Measurements from ENCODE around the gene CXADR.

CXADR gene

GRCh38 chr21:17575076-17575475 lies 62.2 kb downstream of the CXADR start:
- Histone ChIP-seq H3K27me3 (ENCODE audit: insufficient read depth, low read length, poor library complexity) (no peaks in the 10 kb centered on the region), H3K79me2 (ENCODE audit: insufficient read depth, low read length) (no peaks in the 10 kb centered on the region), H4K20me1 (ENCODE audit: insufficient read depth, low read length) (no peaks in the 10 kb centered on the region), H3K36me3 (ENCODE audit: insufficient read depth, low read length) (no peaks in the 10 kb centered on the region), H3K4me1 (ENCODE audit: insufficient read depth, low read length) (no peaks in the 10 kb centered on the region), H3K4me3 (ENCODE audit: low read depth in 1 of 2, low read length in 2 of 2) (no peak overlapping the region), H3K9ac (ENCODE audit: low read depth, low read length) (no peak overlapping the region), H2AFZ (ENCODE audit: low read depth, low read length) (no peak overlapping the region), H3K4me2 (ENCODE audit: insufficient read depth, low read length) (no peak overlapping the region), H3K27ac (ENCODE audit: low read length) (no peak overlapping the region), H3K9me3 (ENCODE audit: insufficient read depth, low read length, severe bottlenecking) (no peaks in the 10 kb centered on the region)
- ATAC-seq (ENCODE audit: insufficient read depth, low read depth), result no peak
- TF ChIP-seq EZH2 (IDR thresholded peaks at IDR 0.05; ENCODE audit: borderline replicate concordance, low read depth, low read length, severe bottlenecking) (no peak), CTCF (IDR thresholded peaks at IDR 0.05; ENCODE audit: borderline replicate concordance, extremely low read depth, low read length, poor library complexity, severe bottlenecking) (no peak)
- DNase-seq, result no peak

GRCh38 chr21:17576080-17576835 lies 63.4 kb downstream of the CXADR start:
- ATAC-seq (ENCODE audit: insufficient read depth, low read depth) (no peak), DNase-seq (no peak)
- Histone ChIP-seq H2AFZ (ENCODE audit: low read depth, low read length) (no peak overlapping the region), H3K36me3 (ENCODE audit: insufficient read depth, low read length) (no peaks in the 10 kb centered on the region), H3K9ac (ENCODE audit: low read depth, low read length) (no peak overlapping the region), H3K27me3 (ENCODE audit: insufficient read depth, low read length, poor library complexity) (no peaks in the 10 kb centered on the region), H4K20me1 (ENCODE audit: insufficient read depth, low read length) (no peaks in the 10 kb centered on the region), H3K4me3 (ENCODE audit: low read depth in 1 of 2, low read length in 2 of 2) (no peak overlapping the region), H3K9me3 (ENCODE audit: insufficient read depth, low read length, severe bottlenecking) (no peaks in the 10 kb centered on the region), H3K4me2 (ENCODE audit: insufficient read depth, low read length) (no peak overlapping the region), H3K4me1 (ENCODE audit: insufficient read depth, low read length) (no peaks in the 10 kb centered on the region), H3K79me2 (ENCODE audit: insufficient read depth, low read length) (no peaks in the 10 kb centered on the region), H3K27ac (ENCODE audit: low read length) (no peak overlapping the region)
- TF ChIP-seq CTCF (IDR thresholded peaks at IDR 0.05; ENCODE audit: borderline replicate concordance, extremely low read depth, low read length, poor library complexity, severe bottlenecking) (no peak), EZH2 (IDR thresholded peaks at IDR 0.05; ENCODE audit: borderline replicate concordance, low read depth, low read length, severe bottlenecking) (no peak)

GRCh38 chr21:17577701-17578100 lies 64.9 kb downstream of the CXADR start:
- H4K20me1 ChIP-seq (ENCODE audit: insufficient read depth, low read length), result no peaks in the 10 kb centered on the region
- DNase-seq, result no peak
- H3K4me2 ChIP-seq (ENCODE audit: insufficient read depth, low read length), result no peak overlapping the region
- H3K27ac ChIP-seq (ENCODE audit: low read length), result no peak overlapping the region
- no peak overlapping the region for H2AFZ ChIP-seq (ENCODE audit: low read depth, low read length)
- no peaks in the 10 kb centered on the region for H3K79me2 ChIP-seq (ENCODE audit: insufficient read depth, low read length)
- ATAC-seq (ENCODE audit: insufficient read depth, low read depth), result no peak
- no peak overlapping the region for H3K9ac ChIP-seq (ENCODE audit: low read depth, low read length)
- TF ChIP-seq EZH2 (IDR thresholded peaks at IDR 0.05; ENCODE audit: borderline replicate concordance, low read depth, low read length, severe bottlenecking) (no peak), CTCF (IDR thresholded peaks at IDR 0.05; ENCODE audit: borderline replicate concordance, extremely low read depth, low read length, poor library complexity, severe bottlenecking) (no peak)
- H3K9me3 ChIP-seq (ENCODE audit: insufficient read depth, low read length, severe bottlenecking), result no peaks in the 10 kb centered on the region
- H3K4me3 ChIP-seq (ENCODE audit: low read depth in 1 of 2, low read length in 2 of 2), result no peak overlapping the region
- no peaks in the 10 kb centered on the region for H3K4me1 ChIP-seq (ENCODE audit: insufficient read depth, low read length)
- no peaks in the 10 kb centered on the region for H3K36me3 ChIP-seq (ENCODE audit: insufficient read depth, low read length)
- no peaks in the 10 kb centered on the region for H3K27me3 ChIP-seq (ENCODE audit: insufficient read depth, low read length, poor library complexity)
